Measurements from ENCODE around the gene FBXL17. TPM values are rescaled to one million over a fixed set of nuclear protein-coding genes. Genes with fewer than 3 reads are reported as not detected.

The FBXL17 gene
- total and polyA plus RNA-seq, 4 donors, result 2.1 to 14.1 (median 6.3) TPM

DNA sequence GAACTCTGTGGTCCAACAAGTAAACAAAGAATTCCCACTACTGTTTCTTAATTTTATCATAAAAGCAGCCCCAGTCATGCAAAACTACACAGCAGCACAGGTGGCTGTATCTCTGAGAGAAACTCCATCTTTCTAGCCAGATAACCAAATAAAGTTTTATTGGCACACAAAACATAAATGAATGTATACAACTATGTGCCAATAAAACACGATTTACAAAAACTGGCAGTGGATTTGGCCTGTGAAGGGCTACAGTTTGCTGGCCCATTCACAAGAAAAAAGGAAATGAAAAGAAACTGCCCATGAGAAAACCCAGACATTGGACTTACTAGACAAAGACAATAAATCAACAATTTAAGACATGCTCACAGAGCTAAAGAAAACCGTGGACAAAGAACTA lies 10.6 kb downstream of the FBXL17 start:
- Histone ChIP-seq H3K27ac (ENCODE audit: low read depth in 1 of 2, low read length in 2 of 2) (no peak overlapping the region), H3K9ac (ENCODE audit: low read depth in 1 of 2, low read length in 2 of 2) (no peak overlapping the region), H3K4me1 (ENCODE audit: control insufficient read depth in 4 of 4, insufficient read depth in 4 of 4, low read length in 3 of 4) (peaks cover 0 to 4% (median 0%) of the 10 kb centered on the region in 4 donors), H3K36me3 (ENCODE audit: control insufficient read depth in 4 of 4, insufficient read depth in 3 of 4, low read depth in 1 of 4, low read length in 3 of 4) (no peaks in the 10 kb centered on the region), H3K27me3 (ENCODE audit: control insufficient read depth in 4 of 4, insufficient read depth in 4 of 4, low read length in 3 of 4) (no peaks in the 10 kb centered on the region), H3K4me3 (ENCODE audit: low read depth in 1 of 3, low read length in 3 of 3) (no peak overlapping the region), H3K9me3 (ENCODE audit: control insufficient read depth in 4 of 4, low read length in 3 of 4) (peaks cover 0 to 23% (median 5%) of the 10 kb centered on the region in 4 donors)
- TF ChIP-seq CTCF (IDR thresholded peaks at IDR 0.05; ENCODE audit: low read depth, low read length, missing input control) (no peak), JUND (IDR thresholded peaks at IDR 0.05) (no peak), FOXA2 (IDR thresholded peaks at IDR 0.05) (no peak), MAX (IDR thresholded peaks at IDR 0.05) (no peak), ATF3 (IDR thresholded peaks at IDR 0.05) (no peak), HNF4A (conservative IDR thresholded peaks at IDR 0.05) (no peak), FOXA1 (IDR thresholded peaks at IDR 0.05) (no peak), GABPA (IDR thresholded peaks at IDR 0.05 in 1 of 2, conservative IDR thresholded peaks at IDR 0.05 in 1 of 2) (no peak), YY1 (IDR thresholded peaks at IDR 0.05) (no peak), TAF1 (conservative IDR thresholded peaks at IDR 0.05) (no peak), SP1 (IDR thresholded peaks at IDR 0.05) (no peak), RXRA (IDR thresholded peaks at IDR 0.05) (no peak), EGR1 (IDR thresholded peaks at IDR 0.05; ENCODE audit: low read depth in 2 of 2) (no peak), NR2F2 (IDR thresholded peaks at IDR 0.05) (no peak), HNF4G (IDR thresholded peaks at IDR 0.05) (no peak), RAD21 (IDR thresholded peaks at IDR 0.05) (no peak)
- TF ChIP-seq, protein P1, sequence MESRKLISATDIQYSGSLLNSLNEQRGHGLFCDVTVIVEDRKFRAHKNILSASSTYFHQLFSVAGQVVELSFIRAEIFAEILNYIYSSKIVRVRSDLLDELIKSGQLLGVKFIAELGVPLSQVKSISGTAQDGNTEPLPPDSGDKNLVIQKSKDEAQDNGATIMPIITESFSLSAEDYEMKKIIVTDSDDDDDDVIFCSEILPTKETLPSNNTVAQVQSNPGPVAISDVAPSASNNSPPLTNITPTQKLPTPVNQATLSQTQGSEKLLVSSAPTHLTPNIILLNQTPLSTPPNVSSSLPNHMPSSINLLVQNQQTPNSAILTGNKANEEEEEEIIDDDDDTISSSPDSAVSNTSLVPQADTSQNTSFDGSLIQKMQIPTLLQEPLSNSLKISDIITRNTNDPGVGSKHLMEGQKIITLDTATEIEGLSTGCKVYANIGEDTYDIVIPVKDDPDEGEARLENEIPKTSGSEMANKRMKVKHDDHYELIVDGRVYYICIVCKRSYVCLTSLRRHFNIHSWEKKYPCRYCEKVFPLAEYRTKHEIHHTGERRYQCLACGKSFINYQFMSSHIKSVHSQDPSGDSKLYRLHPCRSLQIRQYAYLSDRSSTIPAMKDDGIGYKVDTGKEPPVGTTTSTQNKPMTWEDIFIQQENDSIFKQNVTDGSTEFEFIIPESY (IDR thresholded peaks at IDR 0.05), result no peak
- TF ChIP-seq, protein P2, sequence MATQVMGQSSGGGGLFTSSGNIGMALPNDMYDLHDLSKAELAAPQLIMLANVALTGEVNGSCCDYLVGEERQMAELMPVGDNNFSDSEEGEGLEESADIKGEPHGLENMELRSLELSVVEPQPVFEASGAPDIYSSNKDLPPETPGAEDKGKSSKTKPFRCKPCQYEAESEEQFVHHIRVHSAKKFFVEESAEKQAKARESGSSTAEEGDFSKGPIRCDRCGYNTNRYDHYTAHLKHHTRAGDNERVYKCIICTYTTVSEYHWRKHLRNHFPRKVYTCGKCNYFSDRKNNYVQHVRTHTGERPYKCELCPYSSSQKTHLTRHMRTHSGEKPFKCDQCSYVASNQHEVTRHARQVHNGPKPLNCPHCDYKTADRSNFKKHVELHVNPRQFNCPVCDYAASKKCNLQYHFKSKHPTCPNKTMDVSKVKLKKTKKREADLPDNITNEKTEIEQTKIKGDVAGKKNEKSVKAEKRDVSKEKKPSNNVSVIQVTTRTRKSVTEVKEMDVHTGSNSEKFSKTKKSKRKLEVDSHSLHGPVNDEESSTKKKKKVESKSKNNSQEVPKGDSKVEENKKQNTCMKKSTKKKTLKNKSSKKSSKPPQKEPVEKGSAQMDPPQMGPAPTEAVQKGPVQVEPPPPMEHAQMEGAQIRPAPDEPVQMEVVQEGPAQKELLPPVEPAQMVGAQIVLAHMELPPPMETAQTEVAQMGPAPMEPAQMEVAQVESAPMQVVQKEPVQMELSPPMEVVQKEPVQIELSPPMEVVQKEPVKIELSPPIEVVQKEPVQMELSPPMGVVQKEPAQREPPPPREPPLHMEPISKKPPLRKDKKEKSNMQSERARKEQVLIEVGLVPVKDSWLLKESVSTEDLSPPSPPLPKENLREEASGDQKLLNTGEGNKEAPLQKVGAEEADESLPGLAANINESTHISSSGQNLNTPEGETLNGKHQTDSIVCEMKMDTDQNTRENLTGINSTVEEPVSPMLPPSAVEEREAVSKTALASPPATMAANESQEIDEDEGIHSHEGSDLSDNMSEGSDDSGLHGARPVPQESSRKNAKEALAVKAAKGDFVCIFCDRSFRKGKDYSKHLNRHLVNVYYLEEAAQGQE (IDR thresholded peaks at IDR 0.05), result no peak
- no peak for DNase-seq (ENCODE audit: low spot score)
- WGBS, result 90% methylated on average over 2 of the region's 2 CpGs

Measured in liver (tissue), 9 donors.